ENCODE results near the gene MSI2.

The MSI2 gene

GRCh38 chr17:57407287-57408070, 151.2 kb downstream of the MSI2 start:
- TF ChIP-seq NFIC (IDR thresholded peaks at IDR 0.05) (0 out of 2 replicates have a peak, but pooled peaks have one; percentile 17), EP300 (IDR thresholded peaks at IDR 0.05; ENCODE audit: borderline replicate concordance) (0 out of 2 replicates have a peak, but pooled peaks have one; percentile 45), ZBTB7A (IDR thresholded peaks at IDR 0.05; ENCODE audit: low read depth) (no peak), TAF1 (IDR thresholded peaks at IDR 0.05; ENCODE audit: low read depth) (no peak), TCF12 (IDR thresholded peaks at IDR 0.05; ENCODE audit: low read depth) (0 out of 2 replicates have a peak, but pooled peaks have one; percentile 51), CEBPB (IDR thresholded peaks at IDR 0.05) (no peak), TEAD4 (IDR thresholded peaks at IDR 0.05) (0 out of 2 replicates have a peak, but pooled peaks have one; percentile 9), EGR1 (IDR thresholded peaks at IDR 0.05) (no peak), RAD21 (IDR thresholded peaks at IDR 0.05; ENCODE audit: low read depth) (no peak), FOXM1 (IDR thresholded peaks at IDR 0.05; ENCODE audit: borderline replicate concordance, low read depth) (no peak), CREB1 (IDR thresholded peaks at IDR 0.05; ENCODE audit: low read depth) (no peak)
- TF ChIP-seq, protein P1, sequence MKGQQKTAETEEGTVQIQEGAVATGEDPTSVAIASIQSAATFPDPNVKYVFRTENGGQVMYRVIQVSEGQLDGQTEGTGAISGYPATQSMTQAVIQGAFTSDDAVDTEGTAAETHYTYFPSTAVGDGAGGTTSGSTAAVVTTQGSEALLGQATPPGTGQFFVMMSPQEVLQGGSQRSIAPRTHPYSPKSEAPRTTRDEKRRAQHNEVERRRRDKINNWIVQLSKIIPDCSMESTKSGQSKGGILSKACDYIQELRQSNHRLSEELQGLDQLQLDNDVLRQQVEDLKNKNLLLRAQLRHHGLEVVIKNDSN (IDR thresholded peaks at IDR 0.05) = no peak

GRCh38 chr17:57408071-57408811, 151.9 kb downstream of the MSI2 start:
- TF ChIP-seq, protein P1 (IDR thresholded peaks at IDR 0.05) = no peak
- TF ChIP-seq TEAD4 (IDR thresholded peaks at IDR 0.05) (0 out of 2 replicates have a peak, but pooled peaks have one; percentile 1), YY1 (IDR thresholded peaks at IDR 0.05; ENCODE audit: low read depth) (no peak)

- TF ChIP-seq NFIC (IDR thresholded peaks at IDR 0.05) = no peak
- TF ChIP-seq TCF12 (IDR thresholded peaks at IDR 0.05; ENCODE audit: low read depth) = no peak
- TF ChIP-seq CEBPB (IDR thresholded peaks at IDR 0.05) = no peak
- TF ChIP-seq EP300 (IDR thresholded peaks at IDR 0.05; ENCODE audit: borderline replicate concordance) = no peak
- TF ChIP-seq TEAD4 (IDR thresholded peaks at IDR 0.05) = no peak
- TF ChIP-seq, protein P2, sequence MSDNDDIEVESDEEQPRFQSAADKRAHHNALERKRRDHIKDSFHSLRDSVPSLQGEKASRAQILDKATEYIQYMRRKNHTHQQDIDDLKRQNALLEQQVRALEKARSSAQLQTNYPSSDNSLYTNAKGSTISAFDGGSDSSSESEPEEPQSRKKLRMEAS (IDR thresholded peaks at IDR 0.05) = no peak
- TF ChIP-seq TAF1 (IDR thresholded peaks at IDR 0.05; ENCODE audit: low read depth) = no peak
- TF ChIP-seq, protein P3, sequence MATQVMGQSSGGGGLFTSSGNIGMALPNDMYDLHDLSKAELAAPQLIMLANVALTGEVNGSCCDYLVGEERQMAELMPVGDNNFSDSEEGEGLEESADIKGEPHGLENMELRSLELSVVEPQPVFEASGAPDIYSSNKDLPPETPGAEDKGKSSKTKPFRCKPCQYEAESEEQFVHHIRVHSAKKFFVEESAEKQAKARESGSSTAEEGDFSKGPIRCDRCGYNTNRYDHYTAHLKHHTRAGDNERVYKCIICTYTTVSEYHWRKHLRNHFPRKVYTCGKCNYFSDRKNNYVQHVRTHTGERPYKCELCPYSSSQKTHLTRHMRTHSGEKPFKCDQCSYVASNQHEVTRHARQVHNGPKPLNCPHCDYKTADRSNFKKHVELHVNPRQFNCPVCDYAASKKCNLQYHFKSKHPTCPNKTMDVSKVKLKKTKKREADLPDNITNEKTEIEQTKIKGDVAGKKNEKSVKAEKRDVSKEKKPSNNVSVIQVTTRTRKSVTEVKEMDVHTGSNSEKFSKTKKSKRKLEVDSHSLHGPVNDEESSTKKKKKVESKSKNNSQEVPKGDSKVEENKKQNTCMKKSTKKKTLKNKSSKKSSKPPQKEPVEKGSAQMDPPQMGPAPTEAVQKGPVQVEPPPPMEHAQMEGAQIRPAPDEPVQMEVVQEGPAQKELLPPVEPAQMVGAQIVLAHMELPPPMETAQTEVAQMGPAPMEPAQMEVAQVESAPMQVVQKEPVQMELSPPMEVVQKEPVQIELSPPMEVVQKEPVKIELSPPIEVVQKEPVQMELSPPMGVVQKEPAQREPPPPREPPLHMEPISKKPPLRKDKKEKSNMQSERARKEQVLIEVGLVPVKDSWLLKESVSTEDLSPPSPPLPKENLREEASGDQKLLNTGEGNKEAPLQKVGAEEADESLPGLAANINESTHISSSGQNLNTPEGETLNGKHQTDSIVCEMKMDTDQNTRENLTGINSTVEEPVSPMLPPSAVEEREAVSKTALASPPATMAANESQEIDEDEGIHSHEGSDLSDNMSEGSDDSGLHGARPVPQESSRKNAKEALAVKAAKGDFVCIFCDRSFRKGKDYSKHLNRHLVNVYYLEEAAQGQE (IDR thresholded peaks at IDR 0.05; ENCODE audit: low read depth) = no peak
Observed at GRCh38 chr17:57410169-57410568, 153.8 kb downstream of the MSI2 start.

GRCh38 chr17:57412520-57413096, 156.3 kb downstream of the MSI2 start:
- TF ChIP-seq TEAD4 (IDR thresholded peaks at IDR 0.05) (no peak), EGR1 (IDR thresholded peaks at IDR 0.05) (no peak)
- TF ChIP-seq, protein P3 (IDR thresholded peaks at IDR 0.05; ENCODE audit: low read depth) = no peak
- TF ChIP-seq, protein P2 (IDR thresholded peaks at IDR 0.05) = no peak

DNA sequence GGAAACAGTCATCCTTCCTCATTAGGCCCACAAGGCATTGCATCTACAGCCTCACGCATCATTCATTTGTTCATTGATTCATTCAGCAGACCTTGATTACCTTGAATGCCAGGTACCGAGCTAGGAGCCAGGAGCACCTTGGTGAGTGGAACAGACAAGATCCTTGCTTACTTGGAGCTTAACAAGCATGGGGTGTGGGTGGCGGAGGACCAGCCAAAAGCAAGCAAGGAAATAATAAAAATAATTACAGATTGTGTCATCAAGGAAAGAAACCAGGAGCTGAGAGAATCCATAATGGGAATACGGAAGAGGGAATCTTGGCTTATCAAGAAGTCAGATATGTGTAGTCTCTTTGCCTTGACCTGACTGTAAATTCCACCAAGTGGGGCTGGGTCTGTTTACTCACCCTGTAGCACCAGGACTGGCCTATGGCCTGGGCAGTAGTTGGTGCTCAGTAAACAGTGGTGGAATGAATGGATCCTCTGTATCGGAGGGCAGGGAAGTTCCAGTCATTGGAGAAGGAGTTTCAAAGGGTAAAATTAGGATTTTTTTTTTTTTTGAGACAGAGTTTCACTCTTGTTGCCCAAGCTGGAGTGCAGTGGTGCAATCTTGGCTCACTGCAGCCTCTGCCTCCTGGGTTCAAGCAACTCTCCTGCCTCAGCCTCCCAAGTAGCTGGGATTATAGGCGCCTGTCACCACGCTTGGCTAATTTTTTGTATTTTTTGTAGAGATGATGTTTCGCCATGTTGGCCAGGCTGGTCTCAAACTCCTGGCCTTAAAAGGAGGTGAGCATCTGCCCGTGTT, 157.7 kb downstream of the MSI2 start:
- TF ChIP-seq TCF12 (IDR thresholded peaks at IDR 0.05; ENCODE audit: low read depth) (no peak), CREB1 (IDR thresholded peaks at IDR 0.05; ENCODE audit: low read depth) (no peak), FOXM1 (IDR thresholded peaks at IDR 0.05; ENCODE audit: borderline replicate concordance, low read depth) (no peak), RAD21 (IDR thresholded peaks at IDR 0.05; ENCODE audit: low read depth) (no peak), EGR1 (IDR thresholded peaks at IDR 0.05) (no peak)
- TF ChIP-seq, protein P3 (IDR thresholded peaks at IDR 0.05; ENCODE audit: low read depth) = no peak
- TF ChIP-seq, protein P1 (IDR thresholded peaks at IDR 0.05) = no peak

Data from Ishikawa (cell line).